GM19397 (cell line): ENCODE results near the gene CADPS.

Experiments
- ATAC-seq: cut with Tn5 transposase; IDR thresholded peaks from one replicate; pipeline ENCODE4 v1.9.1; 2021; ENCODE audit warnings: mild to moderate bottlenecking, moderate library complexity; ENCODE audit not compliant: unreplicated experiment

Gene CADPS

GRCh38 chr3:62815981-62816380 is 59.2 kb downstream of the CADPS start:
- ATAC-seq, result no peak

GRCh38 chr3:62812631-62813030 is 62.6 kb downstream of the CADPS start:
- no peak for ATAC-seq

GRCh38 chr3:62811119-62811518 is 64.1 kb downstream of the CADPS start:
- no peak for ATAC-seq

GRCh38 chr3:62809369-62809768 is 65.8 kb downstream of the CADPS start:
- ATAC-seq, result no peak

GRCh38 chr3:62805580-62806277 is 69.5 kb downstream of the CADPS start:
- ATAC-seq, result no peak

GRCh38 chr3:62805106-62805505 is 70.1 kb downstream of the CADPS start:
- no peak for ATAC-seq

GRCh38 chr3:62803276-62803675 is 71.9 kb downstream of the CADPS start:
- ATAC-seq, result no peak

- ATAC-seq, result no peak
Observed at GRCh38 chr3:62798000-62798399, 77.2 kb downstream of the CADPS start.

- no peak for ATAC-seq
Observed at GRCh38 chr3:62797132-62797531, 78.1 kb downstream of the CADPS start.

GRCh38 chr3:62795978-62796657 is 79.1 kb downstream of the CADPS start:
- ATAC-seq, result no peak

GRCh38 chr3:62793946-62794345 is 81.3 kb downstream of the CADPS start:
- ATAC-seq, result no peak

- ATAC-seq, result no peak
Observed at GRCh38 chr3:62785384-62785783, 89.8 kb downstream of the CADPS start.

GRCh38 chr3:62781121-62781520 is 94.1 kb downstream of the CADPS start:
- no peak for ATAC-seq

- ATAC-seq, result no peak
Observed at GRCh38 chr3:62777674-62778073, 97.5 kb downstream of the CADPS start.

- no peak for ATAC-seq
Observed at GRCh38 chr3:62777130-62777529, 98.1 kb downstream of the CADPS start.

GRCh38 chr3:62774221-62774620 is 101.0 kb downstream of the CADPS start:
- ATAC-seq, result no peak

- ATAC-seq, result no peak
Observed at GRCh38 chr3:62771331-62772072, 103.7 kb downstream of the CADPS start.

- ATAC-seq, result no peak
Observed at GRCh38 chr3:62768896-62769295, 106.3 kb downstream of the CADPS start.

GRCh38 chr3:62761711-62762110 is 113.5 kb downstream of the CADPS start:
- no peak for ATAC-seq

GRCh38 chr3:62761311-62761710 is 113.9 kb downstream of the CADPS start:
- ATAC-seq, result no peak

GRCh38 chr3:62758296-62759066 is 116.7 kb downstream of the CADPS start:
- ATAC-seq, result no peak
